Epithelial cell of proximal tubule (primary cell): ENCODE measurements around the gene DVL3. TPM values are rescaled to one million over a fixed set of nuclear protein-coding genes. Genes with fewer than 3 reads are reported as not detected.
A peak's percentile ranks its signal among the peaks of the same experiment; 100 is the strongest.

Experiments
- DNase-seq: peaks from one replicate; pipeline ENCODE4 v3.0.0-alpha.2; 2011; ENCODE audit warnings: low read depth
- H3K4me3 ChIP-seq: 2 replicates; pipeline ENCODE4 v1.5.1; 2011; ENCODE audit warnings: low read depth, mild to moderate bottlenecking, low read length
- total RNA-seq: library from RNA; depleted of rRNA; stranded (reverse); fragments of >200 nt; gene quantifications from 2 replicates; pipeline ENCODE4 v1.2.3, GENCODE V29; 2015
- TF ChIP-seq, protein P1 (sequence below): conservative IDR thresholded peaks from 2 replicates; pipeline ENCODE4 v1.5.1; 2012; ENCODE audit warnings: low read depth, mild to moderate bottlenecking, low read length

Gene DVL3
- total RNA-seq, 1 donor from 2014 or later, result 38.2 TPM

DNA sequence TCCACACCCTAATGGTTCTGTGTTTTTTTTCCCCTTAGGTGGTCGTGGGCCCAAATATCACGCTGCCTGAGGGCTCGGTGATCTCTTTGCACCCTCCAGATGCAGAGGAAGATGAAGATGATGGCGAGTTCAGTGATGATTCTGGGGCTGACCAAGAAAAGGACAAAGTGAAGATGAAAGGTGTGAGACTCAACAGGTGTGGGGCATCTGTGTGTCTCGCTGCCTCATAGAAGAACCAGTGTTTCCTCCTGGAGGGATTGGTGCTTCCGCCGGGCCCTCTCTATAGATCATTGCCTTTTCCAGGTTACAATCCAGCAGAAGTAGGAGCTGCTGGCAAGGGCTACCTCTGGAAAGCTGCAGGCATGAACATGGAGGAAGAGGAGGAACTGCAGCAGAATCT lies 13.0 kb upstream of the DVL3 start:
- DNase-seq, result no peak
- TF ChIP-seq, protein P1, sequence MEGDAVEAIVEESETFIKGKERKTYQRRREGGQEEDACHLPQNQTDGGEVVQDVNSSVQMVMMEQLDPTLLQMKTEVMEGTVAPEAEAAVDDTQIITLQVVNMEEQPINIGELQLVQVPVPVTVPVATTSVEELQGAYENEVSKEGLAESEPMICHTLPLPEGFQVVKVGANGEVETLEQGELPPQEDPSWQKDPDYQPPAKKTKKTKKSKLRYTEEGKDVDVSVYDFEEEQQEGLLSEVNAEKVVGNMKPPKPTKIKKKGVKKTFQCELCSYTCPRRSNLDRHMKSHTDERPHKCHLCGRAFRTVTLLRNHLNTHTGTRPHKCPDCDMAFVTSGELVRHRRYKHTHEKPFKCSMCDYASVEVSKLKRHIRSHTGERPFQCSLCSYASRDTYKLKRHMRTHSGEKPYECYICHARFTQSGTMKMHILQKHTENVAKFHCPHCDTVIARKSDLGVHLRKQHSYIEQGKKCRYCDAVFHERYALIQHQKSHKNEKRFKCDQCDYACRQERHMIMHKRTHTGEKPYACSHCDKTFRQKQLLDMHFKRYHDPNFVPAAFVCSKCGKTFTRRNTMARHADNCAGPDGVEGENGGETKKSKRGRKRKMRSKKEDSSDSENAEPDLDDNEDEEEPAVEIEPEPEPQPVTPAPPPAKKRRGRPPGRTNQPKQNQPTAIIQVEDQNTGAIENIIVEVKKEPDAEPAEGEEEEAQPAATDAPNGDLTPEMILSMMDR, result no peak
- no peak overlapping the region for H3K4me3 ChIP-seq

DNA sequence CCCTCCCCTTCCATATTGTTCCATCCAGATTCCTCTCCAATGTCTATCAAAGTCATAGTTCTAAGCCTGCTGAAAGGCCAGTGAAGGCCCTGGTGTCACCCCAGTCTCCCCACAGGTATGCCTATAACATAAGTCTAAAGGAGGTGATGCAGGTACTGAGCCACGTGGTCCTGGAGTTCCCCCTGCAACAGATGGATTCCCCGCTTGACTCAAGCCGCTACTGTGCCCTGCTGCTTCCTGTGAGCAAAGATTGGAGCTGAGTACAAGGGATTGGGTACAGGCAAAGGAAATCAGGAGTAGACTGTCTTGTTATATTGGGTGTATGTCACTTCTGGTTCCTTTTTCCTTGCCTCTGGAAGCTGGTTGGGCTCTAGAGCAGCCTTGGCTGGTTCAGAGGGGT lies 11.8 kb upstream of the DVL3 start:
- H3K4me3 ChIP-seq, result no peak overlapping the region
- no peak for DNase-seq
- TF ChIP-seq, protein P1, result no peak

DNA sequence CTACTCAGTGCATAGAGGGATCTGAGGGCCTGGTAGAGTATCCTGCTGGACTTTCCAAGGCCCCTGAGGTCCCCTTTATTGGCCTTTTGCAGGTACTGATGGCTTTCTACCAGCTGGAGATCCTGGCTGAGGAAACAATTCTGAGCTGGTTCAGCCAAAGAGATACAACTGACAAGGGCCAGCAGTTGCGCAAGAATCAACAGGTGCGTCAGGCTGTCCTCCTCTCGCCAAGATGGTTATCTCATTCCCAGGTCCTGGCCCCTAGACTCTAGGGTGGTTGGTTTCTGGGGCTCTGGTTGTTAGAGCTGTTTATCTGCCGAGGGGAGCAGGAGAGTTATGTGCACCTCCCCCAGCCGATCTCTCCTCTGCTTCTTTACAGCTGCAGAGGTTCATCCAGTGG lies 10.7 kb upstream of the DVL3 start:
- TF ChIP-seq, protein P1, result no peak
- H3K4me3 ChIP-seq, result no peak overlapping the region
- no peak for DNase-seq

- DNase-seq, result peak; percentile 68
- TF ChIP-seq, protein P1, result peak; percentile 82
- no peak overlapping the region for H3K4me3 ChIP-seq
Observed at GRCh38 chr3:184145111-184145524, 10.1 kb upstream of the DVL3 start.

GRCh38 chr3:184145751-184146270 lies 9.4 kb upstream of the DVL3 start:
- no peak for DNase-seq
- no peak overlapping the region for H3K4me3 ChIP-seq
- TF ChIP-seq, protein P1, result no peak

DNA sequence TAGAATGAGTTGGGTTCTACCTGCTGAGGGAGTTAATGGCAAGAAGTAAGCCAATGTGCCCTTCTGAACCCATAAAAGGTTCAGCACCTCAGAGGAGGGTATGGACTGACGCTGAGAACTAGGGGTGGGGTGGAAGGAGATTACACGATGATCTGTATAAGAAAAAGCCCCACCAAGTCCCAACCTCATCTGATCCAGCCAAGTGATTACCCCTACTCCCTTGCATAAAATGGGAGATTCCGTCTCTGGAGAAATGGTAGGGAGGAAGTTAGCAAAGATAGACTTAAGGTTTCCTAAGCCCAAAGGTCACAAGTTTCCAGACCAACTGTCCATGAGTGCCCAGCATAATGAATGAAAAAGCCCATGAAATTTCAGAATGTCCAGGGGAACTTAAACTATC lies 7.1 kb upstream of the DVL3 start:
- TF ChIP-seq, protein P1, result no peak
- no peak overlapping the region for H3K4me3 ChIP-seq
- no peak for DNase-seq

- TF ChIP-seq, protein P1, result no peak
- DNase-seq, result no peak
- H3K4me3 ChIP-seq, result no peak overlapping the region
Observed at GRCh38 chr3:184149123-184149522, 6.1 kb upstream of the DVL3 start.
